Right lobe of liver (tissue), 6 donors: Measurements from ENCODE around the gene CACNB4. TPM values are rescaled to one million over a fixed set of nuclear protein-coding genes. Genes with fewer than 3 reads are reported as not detected.
"Not testable (repeated sequence)": the region's sequence is repeated elsewhere in the genome, so short reads cannot be mapped to it uniquely, and the experiment has no call there.

Experiments
- ATAC-seq, 4 donors: fragments of 200-7000 bp; cut with Tn5 transposase; one replicate each; pipeline ENCODE4 v1.9.1; 2020; ENCODE audit warnings: mild to moderate bottlenecking in 4 of 4, moderate library complexity in 4 of 4
- DNase-seq, 3 donors: peaks; one replicate each; pipeline ENCODE4 v3.0.0-alpha.2; 2020
- H3K27ac ChIP-seq, 3 donors: fragments of 200-600 bp; one replicate each; pipeline ENCODE4 v1.8.0; 2022
- H3K27me3 ChIP-seq, 2 donors: fragments of 200-600 bp; one replicate each; pipeline ENCODE4 v1.8.0; 2022
- H3K36me3 ChIP-seq, 4 donors: fragments of 200-600 bp; sonication (generic) in 1 of 4; one replicate each; pipeline versions ENCODE4 v1.5.1 to v1.8.0; 2017 to 2022; ENCODE audit warnings: control low read depth in 1 of 4
- H3K4me1 ChIP-seq, 4 donors: fragments of 200-600 bp; sonication (generic) in 1 of 4; one replicate each; pipeline versions ENCODE4 v1.5.1 to v1.8.0; 2017 to 2022; ENCODE audit warnings: control low read depth in 1 of 4
- H3K4me3 ChIP-seq, 3 donors: fragments of 200-600 bp; one replicate each; pipeline ENCODE4 v1.8.0; 2022
- H3K9me3 ChIP-seq, 4 donors: fragments of 200-600 bp; sonication (generic) in 1 of 4; one replicate each; pipeline versions ENCODE4 v1.5.1 to v1.8.0; 2017 to 2022; ENCODE audit warnings: control low read depth in 1 of 4
- POLR2A ChIP-seq: fragments of 450-650 bp; IDR thresholded peaks from one replicate; pipeline ENCODE4 v1.6.1; 2017; ENCODE audit warnings: antibody characterized with exemption, mild to moderate bottlenecking
- WGBS: methylation state at CpG from one replicate; pipeline ENCODE4 v1.1.6; 2018; ENCODE audit warnings: low coverage, low lambda C conversion rate; ENCODE audit not compliant: insufficient coverage; ENCODE audit errors: missing lambda C conversion rate; 5-methylcytosine and 5-hydroxymethylcytosine counted together
- intact Hi-C, 2 donors: fragments of 100-400 bp; cut with DNase I; formaldehyde crosslinking; loops; one replicate each; pipeline versions ENCODE4 v1.11.2 to v1.14.1; 2022
- total RNA-seq, 6 experiments: library from RNA; depleted of rRNA in 2 of 6; stranded (reverse); fragments of >200 nt in 2 of 6; fragmentation: NEBNext Ultra II Directional in 3 of 6; extraction: Animal tissue kit (Norgen Biotek cat#: 25700) in 3 of 6; gene quantifications; one replicate each; pipeline versions ENCODE4 v1.1.0 to v1.2.4, GENCODE V29; 2016 to 2023
- TF ChIP-seq, protein P1 (sequence below), 4 donors: fragments of 200-600 bp in 3 of 4; fragments of 450-650 bp in 1 of 4; IDR thresholded peaks; one replicate each; pipeline versions ENCODE4 v1.5.1 to v1.8.0; 2016 to 2022; ENCODE audit warnings: antibody characterized with exemption in 4 of 4, mild to moderate bottlenecking in 2 of 4
- donor health status: DM: no; HTN: yes; CAD: no.
- donor health status: DM: no; HTN: no; CAD: no.
- donor health status: DM: no; HTN: no; CAD: no.
- donor health status: DM: no; HTN: yes; CAD: no.
- donor health status: DM: no; HTN: yes; CAD: no.

The CACNB4 gene
- total RNA-seq, 6 experiments from 2014 or later: 0.06 to 0.49 (median 0.25) TPM

DNA sequence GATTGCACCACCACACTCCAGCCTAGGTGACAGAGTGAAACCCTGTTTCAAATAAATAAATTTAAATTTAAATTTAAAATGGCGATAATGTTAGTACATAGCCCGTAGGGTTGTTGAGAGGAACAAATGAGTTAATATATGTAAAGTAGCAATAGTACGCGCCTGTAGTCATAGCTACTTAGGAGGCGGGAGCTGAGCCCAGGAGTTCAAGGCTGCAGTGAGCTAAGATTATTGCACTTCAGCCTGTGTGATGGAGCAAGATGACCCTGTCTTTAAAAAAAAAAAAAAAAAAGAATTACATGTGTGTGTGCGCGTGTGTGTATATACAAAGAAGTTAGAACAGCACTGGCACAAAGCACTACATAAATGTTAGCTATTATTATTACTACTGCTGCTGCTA lies 153.2 kb downstream of the CACNB4 start:
- H3K4me3 ChIP-seq: no peak overlapping the region
- H3K27ac ChIP-seq: no peak overlapping the region
- TF ChIP-seq POLR2A: no peak
- TF ChIP-seq, protein P1, sequence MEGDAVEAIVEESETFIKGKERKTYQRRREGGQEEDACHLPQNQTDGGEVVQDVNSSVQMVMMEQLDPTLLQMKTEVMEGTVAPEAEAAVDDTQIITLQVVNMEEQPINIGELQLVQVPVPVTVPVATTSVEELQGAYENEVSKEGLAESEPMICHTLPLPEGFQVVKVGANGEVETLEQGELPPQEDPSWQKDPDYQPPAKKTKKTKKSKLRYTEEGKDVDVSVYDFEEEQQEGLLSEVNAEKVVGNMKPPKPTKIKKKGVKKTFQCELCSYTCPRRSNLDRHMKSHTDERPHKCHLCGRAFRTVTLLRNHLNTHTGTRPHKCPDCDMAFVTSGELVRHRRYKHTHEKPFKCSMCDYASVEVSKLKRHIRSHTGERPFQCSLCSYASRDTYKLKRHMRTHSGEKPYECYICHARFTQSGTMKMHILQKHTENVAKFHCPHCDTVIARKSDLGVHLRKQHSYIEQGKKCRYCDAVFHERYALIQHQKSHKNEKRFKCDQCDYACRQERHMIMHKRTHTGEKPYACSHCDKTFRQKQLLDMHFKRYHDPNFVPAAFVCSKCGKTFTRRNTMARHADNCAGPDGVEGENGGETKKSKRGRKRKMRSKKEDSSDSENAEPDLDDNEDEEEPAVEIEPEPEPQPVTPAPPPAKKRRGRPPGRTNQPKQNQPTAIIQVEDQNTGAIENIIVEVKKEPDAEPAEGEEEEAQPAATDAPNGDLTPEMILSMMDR (IDR thresholded peaks at IDR 0.05): no peak
- WGBS: 87% methylated on average over 7 of the region's 7 CpGs
- no peaks in the 10 kb centered on the region for H3K36me3 ChIP-seq
- H3K9me3 ChIP-seq: no peaks in the 10 kb centered on the region
- ATAC-seq (no peak), DNase-seq (no peak)
- intact Hi-C loops: no loop called here
- no peaks in the 10 kb centered on the region for H3K4me1 ChIP-seq
- H3K27me3 ChIP-seq: no peaks in the 10 kb centered on the region

DNA sequence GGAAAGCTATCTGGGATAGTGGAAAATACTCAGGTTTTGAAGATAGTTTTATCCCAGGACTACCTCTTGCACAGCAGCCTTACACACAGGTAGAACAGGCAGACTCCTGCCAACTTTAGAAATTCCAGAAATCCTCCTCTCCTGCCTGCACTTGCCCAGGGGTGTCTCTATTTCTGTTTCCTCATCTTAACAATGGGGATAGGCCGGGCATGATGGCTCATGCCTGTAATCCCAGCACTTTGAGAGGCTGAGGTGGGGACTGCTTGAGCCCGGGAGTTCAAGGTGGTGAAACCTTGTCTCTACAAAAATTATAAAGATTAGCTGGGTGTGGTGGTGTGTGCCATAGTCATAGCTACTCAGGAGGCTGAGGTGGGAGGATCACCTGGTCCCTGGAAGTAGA lies 153.7 kb downstream of the CACNB4 start:
- no peaks in the 10 kb centered on the region for H3K36me3 ChIP-seq
- no peaks in the 10 kb centered on the region for H3K9me3 ChIP-seq
- H3K4me3 ChIP-seq: no peak overlapping the region
- no peak for TF ChIP-seq POLR2A
- TF ChIP-seq, protein P1 (IDR thresholded peaks at IDR 0.05): no peak
- no peak for DNase-seq
- no peak for ATAC-seq
- H3K27ac ChIP-seq: no peak overlapping the region
- H3K27me3 ChIP-seq: no peaks in the 10 kb centered on the region
- intact Hi-C loops: no loop called here
- no peaks in the 10 kb centered on the region for H3K4me1 ChIP-seq
- 80% methylated on average over 2 of the region's 2 CpGs for WGBS

DNA sequence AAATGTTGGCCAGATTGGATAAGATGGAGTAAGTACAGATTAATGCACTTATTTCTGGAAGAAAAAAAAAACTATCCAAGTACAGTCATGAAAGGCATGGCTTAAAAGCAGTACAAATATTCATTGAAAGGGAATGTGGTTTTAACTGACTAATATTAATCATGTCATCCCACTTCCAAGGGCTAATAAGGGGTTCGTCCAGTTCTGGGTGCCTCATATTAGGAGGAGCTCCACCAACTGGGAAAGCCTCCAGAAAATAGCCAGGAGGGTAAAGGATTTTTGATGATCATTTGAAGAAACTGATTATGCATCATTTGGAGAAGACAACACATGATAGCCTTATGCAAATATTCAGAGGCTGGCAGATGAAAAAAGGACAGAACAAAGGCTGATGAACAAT lies 155.4 kb downstream of the CACNB4 start:
- H3K27me3 ChIP-seq: no peaks in the 10 kb centered on the region
- TF ChIP-seq POLR2A: no peak
- TF ChIP-seq, protein P1 (IDR thresholded peaks at IDR 0.05): no peak
- ATAC-seq (no peak), DNase-seq (no peak)
- H3K27ac ChIP-seq: no peak overlapping the region
- WGBS: 71% methylated on average over 1 of the region's 1 CpG
- H3K4me3 ChIP-seq: no peak overlapping the region
- no peaks in the 10 kb centered on the region for H3K9me3 ChIP-seq
- H3K36me3 ChIP-seq: no peaks in the 10 kb centered on the region
- intact Hi-C loops: no loop called here
- H3K4me1 ChIP-seq: no peaks in the 10 kb centered on the region

DNA sequence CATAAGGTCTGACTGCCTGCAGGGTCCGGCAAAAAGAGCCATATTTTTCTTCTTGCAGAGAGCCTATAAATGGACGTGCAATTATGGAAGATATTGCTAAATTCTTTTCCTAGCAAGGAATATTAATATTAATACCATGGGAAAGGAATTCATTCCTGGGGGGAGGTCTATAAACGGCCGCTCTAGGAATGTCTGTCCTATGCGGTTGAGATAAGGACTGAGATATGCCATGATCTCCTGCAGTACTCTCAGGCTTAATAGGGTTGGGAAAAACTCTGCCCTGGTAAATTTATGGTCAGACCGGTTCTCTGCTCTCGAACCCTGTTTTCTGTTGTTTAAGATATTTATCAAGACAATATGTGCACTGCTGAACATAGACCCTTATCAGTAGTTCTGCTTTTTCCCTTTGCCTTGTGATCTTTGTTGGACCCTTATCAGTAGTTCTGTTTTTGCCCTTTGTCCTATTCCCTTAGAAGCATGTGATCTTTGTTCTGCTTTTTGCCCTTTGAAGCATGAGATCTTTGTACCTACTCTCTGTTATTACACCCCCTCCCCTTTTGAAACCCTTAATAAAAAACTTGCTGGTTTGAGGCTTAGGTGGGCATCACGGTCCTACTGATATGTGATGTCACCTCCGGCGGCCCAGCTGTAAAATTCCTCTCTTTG lies 156.2 kb downstream of the CACNB4 start:
- intact Hi-C loops: not testable (repeated sequence)

DNA sequence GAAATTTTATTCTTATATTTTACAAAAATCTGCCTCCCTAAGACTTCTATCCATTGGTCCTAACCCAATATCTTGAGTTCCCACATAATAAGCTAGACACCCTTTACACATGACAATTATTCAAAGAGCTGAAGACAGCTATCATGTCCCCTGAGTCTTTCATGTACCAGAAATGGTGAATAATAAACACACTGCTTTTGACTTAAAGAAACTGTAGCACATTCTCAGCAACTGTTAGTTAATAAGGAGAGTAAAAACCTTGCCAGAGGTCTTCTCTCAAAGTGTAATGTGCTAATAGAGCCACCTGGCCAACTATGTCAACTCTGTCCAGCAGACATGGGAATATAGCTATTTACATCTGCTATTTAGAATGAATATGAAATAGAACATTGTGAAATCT lies 160.9 kb downstream of the CACNB4 start:
- no peak for DNase-seq
- TF ChIP-seq, protein P1 (IDR thresholded peaks at IDR 0.05): no peak
- no peak for TF ChIP-seq POLR2A
- Histone ChIP-seq H3K9me3 (no peaks in the 10 kb centered on the region), H3K36me3 (no peaks in the 10 kb centered on the region), H3K27ac (no peak overlapping the region), H3K27me3 (no peaks in the 10 kb centered on the region), H3K4me3 (no peak overlapping the region), H3K4me1 (no peaks in the 10 kb centered on the region)
- no peak for ATAC-seq
- intact Hi-C loops: no loop called here

More for the DNA sequence above, 156.2 kb downstream of the CACNB4 start:
- H3K4me1 ChIP-seq, H3K4me3 ChIP-seq, DNase-seq, ATAC-seq, H3K9me3 ChIP-seq, H3K27me3 ChIP-seq, H3K27ac ChIP-seq, H3K36me3 ChIP-seq: not testable (repeated sequence)
- 79% methylated on average over 10 of the region's 10 CpGs for WGBS
